Measurements from ENCODE around the gene ZNRF3.
A peak's percentile ranks its signal among the peaks of the same experiment; 100 is the strongest.

The ZNRF3 gene

DNA sequence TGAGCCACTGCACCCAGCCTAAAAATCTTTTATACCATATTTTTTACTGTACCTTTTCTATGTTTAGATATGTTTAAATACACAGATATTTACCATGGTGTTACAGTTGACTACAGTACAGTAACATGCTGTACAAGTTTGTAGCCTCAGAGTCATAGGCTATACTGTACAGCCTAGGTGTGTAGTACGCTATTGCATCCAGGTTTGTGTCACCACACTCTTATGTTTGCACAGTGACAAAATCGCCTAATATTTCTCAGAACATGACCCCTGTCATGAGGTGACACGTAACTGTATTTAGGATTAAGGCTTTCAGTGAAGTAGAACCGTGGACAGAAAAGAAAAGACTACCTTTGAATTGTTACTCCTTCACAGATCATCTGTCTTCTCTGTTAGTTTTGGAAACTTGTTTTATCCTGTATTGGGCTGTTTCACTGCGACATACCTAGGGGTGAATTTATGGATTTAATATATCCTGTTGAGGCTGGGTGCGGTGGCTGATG lies 83.8 kb downstream of the ZNRF3 start:
- no peak for DNase-seq (ENCODE audit: low read depth)
- TF ChIP-seq, protein P1, sequence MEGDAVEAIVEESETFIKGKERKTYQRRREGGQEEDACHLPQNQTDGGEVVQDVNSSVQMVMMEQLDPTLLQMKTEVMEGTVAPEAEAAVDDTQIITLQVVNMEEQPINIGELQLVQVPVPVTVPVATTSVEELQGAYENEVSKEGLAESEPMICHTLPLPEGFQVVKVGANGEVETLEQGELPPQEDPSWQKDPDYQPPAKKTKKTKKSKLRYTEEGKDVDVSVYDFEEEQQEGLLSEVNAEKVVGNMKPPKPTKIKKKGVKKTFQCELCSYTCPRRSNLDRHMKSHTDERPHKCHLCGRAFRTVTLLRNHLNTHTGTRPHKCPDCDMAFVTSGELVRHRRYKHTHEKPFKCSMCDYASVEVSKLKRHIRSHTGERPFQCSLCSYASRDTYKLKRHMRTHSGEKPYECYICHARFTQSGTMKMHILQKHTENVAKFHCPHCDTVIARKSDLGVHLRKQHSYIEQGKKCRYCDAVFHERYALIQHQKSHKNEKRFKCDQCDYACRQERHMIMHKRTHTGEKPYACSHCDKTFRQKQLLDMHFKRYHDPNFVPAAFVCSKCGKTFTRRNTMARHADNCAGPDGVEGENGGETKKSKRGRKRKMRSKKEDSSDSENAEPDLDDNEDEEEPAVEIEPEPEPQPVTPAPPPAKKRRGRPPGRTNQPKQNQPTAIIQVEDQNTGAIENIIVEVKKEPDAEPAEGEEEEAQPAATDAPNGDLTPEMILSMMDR (conservative IDR thresholded peaks at IDR 0.05; ENCODE audit: low read depth, low read length) = no peak
- no peak overlapping the region for H3K4me3 ChIP-seq (ENCODE audit: low read length)

DNA sequence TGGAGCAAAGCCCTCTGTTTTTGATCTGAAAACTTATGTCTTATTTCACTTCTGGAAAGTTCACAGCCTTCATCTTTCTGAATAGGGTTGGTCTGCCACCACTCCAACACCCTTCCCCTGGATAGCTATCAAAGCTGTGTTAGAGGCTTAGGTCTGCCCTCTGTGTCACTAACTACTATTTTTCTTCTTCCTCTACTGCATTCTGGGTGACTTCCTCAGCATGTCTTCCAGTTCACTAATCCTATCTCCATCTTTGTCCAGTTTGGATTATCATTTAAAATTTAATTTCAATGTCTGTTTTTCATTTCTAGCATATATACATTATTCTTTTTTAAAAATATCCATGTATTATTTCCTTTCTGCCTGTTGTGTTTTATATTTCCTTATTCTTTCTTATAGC lies 84.6 kb downstream of the ZNRF3 start:
- DNase-seq (ENCODE audit: low read depth) = no peak
- H3K4me3 ChIP-seq (ENCODE audit: low read length) = no peak overlapping the region
- TF ChIP-seq, protein P1 (conservative IDR thresholded peaks at IDR 0.05; ENCODE audit: low read depth, low read length) = no peak

DNA sequence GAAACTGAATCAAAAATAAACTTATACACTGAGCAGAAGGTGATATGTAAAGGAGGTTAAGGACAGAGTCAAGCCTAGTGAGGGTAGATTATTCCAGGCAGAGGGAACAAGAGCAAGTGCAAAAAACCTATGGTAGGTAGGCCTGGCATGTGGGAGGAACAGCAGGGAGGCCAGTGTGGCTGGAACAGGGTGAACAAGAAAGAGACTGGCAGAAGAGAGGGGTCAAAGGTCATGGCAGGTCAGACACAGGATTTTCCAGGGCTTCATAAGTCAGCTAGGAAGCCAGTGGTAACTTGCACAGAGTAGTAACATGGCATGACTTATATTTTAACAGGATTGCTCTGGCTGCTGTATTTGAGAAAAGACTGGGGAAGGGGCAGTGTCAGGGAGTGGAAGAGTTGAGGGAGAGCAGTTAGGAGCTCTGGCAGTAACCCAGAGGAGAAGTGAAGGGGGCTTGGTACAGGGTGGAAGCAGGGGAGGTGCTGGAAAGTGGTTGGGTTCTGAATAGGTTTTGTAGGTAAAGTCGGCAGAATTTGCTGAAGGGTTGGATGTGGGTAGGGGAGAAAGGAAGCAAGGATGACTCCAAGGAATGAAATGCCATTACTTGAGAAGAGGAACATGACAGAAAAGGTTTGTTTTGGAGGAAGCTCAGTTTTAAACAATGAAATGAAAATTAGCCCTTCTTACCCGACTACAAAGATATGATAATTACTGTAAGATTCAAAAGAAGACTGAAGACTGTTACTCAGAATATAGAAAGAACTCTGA lies 86.2 kb downstream of the ZNRF3 start:
- no peak overlapping the region for H3K4me3 ChIP-seq (ENCODE audit: low read length)
- TF ChIP-seq, protein P1 (conservative IDR thresholded peaks at IDR 0.05; ENCODE audit: low read depth, low read length) = no peak
- DNase-seq (ENCODE audit: low read depth) = no peak

DNA sequence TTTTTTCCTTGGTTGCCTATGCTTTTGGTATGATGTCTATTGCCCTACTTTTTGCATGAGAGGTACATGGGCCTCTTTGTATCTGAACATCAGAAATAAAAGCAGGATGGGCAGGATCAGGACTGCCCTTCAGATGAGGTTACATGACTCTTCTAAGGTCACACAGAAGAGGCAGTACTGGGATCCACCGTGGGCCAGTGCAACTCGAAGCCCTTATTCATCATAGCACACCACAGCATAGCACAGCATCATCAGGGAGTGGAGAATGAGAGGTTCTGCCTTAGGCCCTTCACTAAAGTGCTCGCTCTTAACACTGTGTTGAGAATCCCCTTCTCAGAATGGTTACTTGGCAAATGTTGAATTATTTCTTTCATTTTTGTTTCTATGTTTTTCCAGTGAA lies 90.0 kb downstream of the ZNRF3 start:
- H3K4me3 ChIP-seq (ENCODE audit: low read length) = no peak overlapping the region
- TF ChIP-seq, protein P1 (conservative IDR thresholded peaks at IDR 0.05; ENCODE audit: low read depth, low read length) = no peak
- DNase-seq (ENCODE audit: low read depth) = no peak

DNA sequence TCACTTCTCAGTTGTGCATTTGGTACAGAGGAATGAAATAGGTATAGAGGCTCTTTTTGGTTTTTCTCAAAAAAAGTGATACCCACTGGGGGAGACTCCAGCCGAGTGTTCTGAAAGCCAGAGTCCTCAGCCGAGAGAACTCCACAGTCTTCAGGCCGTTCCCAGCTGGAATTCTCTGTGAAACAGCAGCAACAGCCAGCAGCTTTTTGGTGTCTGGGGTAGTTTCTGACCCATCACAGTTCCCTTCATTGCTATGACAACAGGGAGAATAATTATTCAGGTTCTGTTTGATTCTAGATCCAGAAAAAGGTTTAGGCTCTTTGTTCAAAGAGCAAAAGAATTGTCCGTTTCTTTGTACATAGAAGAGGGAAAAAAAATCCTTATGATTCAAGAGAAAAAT lies 93.7 kb downstream of the ZNRF3 start:
- DNase-seq (ENCODE audit: low read depth) = no peak
- no peak overlapping the region for H3K4me3 ChIP-seq (ENCODE audit: low read length)
- TF ChIP-seq, protein P1 (conservative IDR thresholded peaks at IDR 0.05; ENCODE audit: low read depth, low read length) = no peak

DNA sequence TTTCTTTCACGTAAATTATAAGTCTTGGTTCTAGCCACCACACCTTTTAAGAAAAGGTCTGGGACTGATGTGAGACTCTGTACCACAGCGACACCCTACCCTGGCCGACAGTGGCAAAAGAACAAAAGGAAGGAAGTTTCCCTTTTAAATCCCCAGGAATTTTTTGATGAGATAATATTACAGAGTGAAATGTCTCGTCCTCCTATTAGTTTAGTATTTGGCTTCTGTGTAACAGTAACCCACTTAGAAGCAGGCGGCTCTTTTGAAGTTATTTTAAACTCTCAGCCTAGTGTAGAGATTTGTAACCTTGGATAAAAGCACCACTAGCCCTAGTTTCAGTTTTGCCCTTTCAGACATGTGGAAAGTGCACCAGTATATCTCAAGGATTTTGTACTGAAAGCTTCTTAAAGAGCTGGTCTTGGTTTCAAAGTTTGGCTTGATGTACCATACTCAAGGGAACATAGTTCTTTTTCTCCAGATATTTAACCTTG lies 94.2 kb downstream of the ZNRF3 start:
- DNase-seq (ENCODE audit: low read depth) = no peak
- peak overlapping the region; percentile 1 for H3K4me3 ChIP-seq (ENCODE audit: low read length)
- TF ChIP-seq, protein P1 (conservative IDR thresholded peaks at IDR 0.05; ENCODE audit: low read depth, low read length) = peak; percentile 17

DNA sequence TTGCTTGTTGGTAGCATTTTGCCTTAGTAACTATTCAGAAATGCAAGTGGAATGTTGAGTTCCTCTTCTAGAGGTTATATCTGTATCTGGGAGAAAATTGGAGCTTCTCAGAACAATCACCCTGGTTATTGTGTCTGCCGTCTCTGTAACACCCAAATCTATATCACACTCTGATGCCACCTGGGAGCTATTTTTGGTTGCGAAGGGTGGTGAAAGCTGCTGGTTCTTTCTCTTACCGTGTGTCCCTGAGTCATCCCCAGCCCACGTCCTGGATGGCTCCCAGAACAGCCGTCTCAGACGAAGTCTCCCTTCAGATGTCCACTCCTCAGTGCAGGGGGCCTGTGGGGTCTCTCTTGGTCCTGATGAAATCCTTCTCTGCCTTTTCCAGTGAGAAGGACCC lies 94.8 kb downstream of the ZNRF3 start:
- no peak for DNase-seq (ENCODE audit: low read depth)
- no peak overlapping the region for H3K4me3 ChIP-seq (ENCODE audit: low read length)
- TF ChIP-seq, protein P1 (conservative IDR thresholded peaks at IDR 0.05; ENCODE audit: low read depth, low read length) = no peak

All from retinal pigment epithelial cell (primary cell).